SK-N-MC (cell line): ENCODE data around the gene EIF2B2.

ENCODE experiments used
- DNase-seq: peaks from one replicate; pipeline ENCODE4 v3.0.0-alpha.2; 2011; ENCODE audit warnings: low read depth, low spot score
- H3K27ac ChIP-seq: fragments of 200-600 bp; sonication (generic); 2 replicates; pipeline ENCODE4 v1.5.1; 2016; ENCODE audit warnings: mixed run types
- H3K36me3 ChIP-seq: fragments of 200-600 bp; sonication (generic); 2 replicates; pipeline ENCODE4 v1.6.1; 2017; ENCODE audit warnings: antibody characterized with exemption, low read length, mixed read lengths; ENCODE audit not compliant: insufficient read depth
- H3K4me3 ChIP-seq: fragments of 200-600 bp; sonication (generic); 2 replicates; pipeline ENCODE4 v1.5.1; 2016
- H3K9ac ChIP-seq: fragments of 200-600 bp; sonication (generic); 2 replicates; pipeline ENCODE4 v1.8.0; 2017; ENCODE audit warnings: mixed run types, mixed read lengths; ENCODE audit not compliant: insufficient read length
- H3K9me3 ChIP-seq: fragments of 200-600 bp; sonication (generic); 2 replicates; pipeline ENCODE4 v1.6.1; 2017; ENCODE audit warnings: low read depth, mild to moderate bottlenecking, antibody characterized with exemption, low read length, moderate library complexity, mixed read lengths
- EZH2 ChIP-seq: fragments of 200-600 bp; sonication (generic); IDR thresholded peaks from one replicate; pipeline ENCODE4 v1.6.1; 2017; ENCODE audit warnings: antibody characterized with exemption
- FOXP2 ChIP-seq: optimal IDR thresholded peaks from 2 replicates; pipeline ENCODE3; 2011; ENCODE audit warnings: mild to moderate bottlenecking, moderate library complexity; ENCODE audit not compliant: insufficient read depth; ENCODE audit errors: extremely low read length, control extremely low read depth
- POLR2AphosphoS5 ChIP-seq: IDR thresholded peaks from 2 replicates; pipeline ENCODE4 v1.6.1; 2012; ENCODE audit warnings: mild to moderate bottlenecking, low read depth, low read length, borderline replicate concordance

EIF2B2 gene

DNA sequence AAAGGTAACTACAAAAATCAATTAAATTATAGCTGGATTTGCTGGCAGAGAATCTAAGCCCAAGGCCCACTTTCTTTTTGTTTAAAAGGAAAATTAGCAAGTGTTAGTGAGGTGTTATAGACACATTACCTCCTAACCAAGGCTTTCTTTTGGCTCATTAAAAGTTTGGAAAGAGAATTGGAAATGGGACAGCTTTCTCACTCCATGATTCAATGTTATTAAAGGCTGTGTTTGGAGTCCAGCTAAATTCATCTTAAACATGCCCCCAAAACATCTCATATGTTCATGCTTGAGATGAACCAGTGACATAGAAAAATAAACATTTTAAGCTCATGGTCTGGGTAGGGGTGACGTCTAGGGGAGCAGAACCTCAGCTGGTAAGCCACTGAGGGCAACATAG, 33.9 kb upstream of the EIF2B2 start:
- no peaks in the 10 kb centered on the region for H3K9me3 ChIP-seq
- no peak for DNase-seq
- no peaks in the 10 kb centered on the region for H3K36me3 ChIP-seq
- no peak overlapping the region for H3K27ac ChIP-seq
- H3K9ac ChIP-seq: no peak overlapping the region
- H3K4me3 ChIP-seq: no peak overlapping the region
- TF ChIP-seq POLR2AphosphoS5 (no peak), FOXP2 (no peak), EZH2 (no peak)

DNA sequence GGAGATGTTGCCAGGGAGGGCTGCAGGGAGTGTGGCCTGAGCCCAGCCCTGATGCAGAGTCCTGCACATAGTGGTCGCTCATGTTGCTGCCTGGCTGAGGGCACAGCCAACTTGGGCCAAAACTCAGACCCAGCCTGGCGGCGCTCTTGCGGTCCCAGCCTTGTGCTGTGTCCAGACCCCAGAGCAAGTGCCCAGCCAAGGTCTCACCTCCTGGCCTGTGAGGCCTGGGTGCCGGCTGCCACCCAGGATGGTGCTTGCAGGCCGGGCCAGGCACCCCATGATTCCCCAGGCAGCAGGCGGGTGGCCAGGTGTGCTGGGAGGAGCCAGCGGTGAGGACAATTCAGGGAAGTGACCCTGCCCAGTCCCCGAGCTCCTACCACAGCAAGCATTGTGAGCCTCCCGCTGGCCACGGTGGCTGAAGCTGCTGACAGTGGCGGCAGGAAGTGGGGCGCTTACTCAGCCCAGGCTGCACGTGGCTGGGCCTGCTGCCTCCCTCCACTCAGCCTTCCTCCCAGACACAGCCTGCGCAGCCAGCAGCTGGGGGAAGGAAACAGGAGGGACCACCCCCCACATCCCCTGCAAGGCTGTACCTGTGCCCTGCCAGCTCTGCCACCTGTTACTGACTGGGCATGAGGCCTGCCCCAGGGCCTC, 29.6 kb upstream of the EIF2B2 start:
- Histone ChIP-seq H3K4me3 (no peak overlapping the region), H3K9ac (no peak overlapping the region), H3K36me3 (no peaks in the 10 kb centered on the region), H3K27ac (no peak overlapping the region), H3K9me3 (no peaks in the 10 kb centered on the region)
- DNase-seq: no peak
- TF ChIP-seq POLR2AphosphoS5: no peak
- TF ChIP-seq FOXP2: no peak
- TF ChIP-seq EZH2: no peak

DNA sequence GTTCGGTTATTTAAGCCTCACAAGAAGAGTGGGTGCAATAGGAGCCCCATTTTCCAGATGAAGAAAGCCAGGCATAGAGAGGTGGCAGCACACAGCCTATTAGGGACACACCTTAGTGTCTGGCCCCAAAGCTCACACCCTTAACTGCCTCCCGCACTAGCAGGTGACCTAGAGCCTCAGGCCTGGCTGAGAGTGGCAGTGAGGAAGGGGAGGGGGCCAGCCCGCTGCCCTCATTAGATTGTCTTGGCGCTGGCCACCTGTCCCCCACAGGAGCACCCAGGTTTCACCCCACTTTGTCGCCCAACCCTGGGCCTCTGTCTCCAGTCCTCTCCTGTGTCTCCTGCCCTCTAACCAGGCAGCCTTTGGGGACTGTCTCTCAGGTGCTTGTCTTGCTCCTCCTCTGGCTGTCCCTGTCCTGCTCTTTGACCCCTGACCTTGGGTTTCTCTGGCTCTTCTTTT, 28.8 kb upstream of the EIF2B2 start:
- H3K36me3 ChIP-seq: no peaks in the 10 kb centered on the region
- H3K4me3 ChIP-seq: no peak overlapping the region
- TF ChIP-seq EZH2 (no peak), FOXP2 (no peak), POLR2AphosphoS5 (no peak)
- no peak overlapping the region for H3K27ac ChIP-seq
- no peak overlapping the region for H3K9ac ChIP-seq
- DNase-seq: no peak
- no peaks in the 10 kb centered on the region for H3K9me3 ChIP-seq

- Histone ChIP-seq H3K9me3 (no peaks in the 10 kb centered on the region), H3K4me3 (no peak overlapping the region), H3K27ac (no peak overlapping the region), H3K9ac (no peak overlapping the region), H3K36me3 (no peaks in the 10 kb centered on the region)
- DNase-seq: no peak
- TF ChIP-seq EZH2: no peak
- TF ChIP-seq POLR2AphosphoS5: no peak
- TF ChIP-seq FOXP2: no peak
Measured at GRCh38 chr14:74974364-74975058, 28.2 kb upstream of the EIF2B2 start.

DNA sequence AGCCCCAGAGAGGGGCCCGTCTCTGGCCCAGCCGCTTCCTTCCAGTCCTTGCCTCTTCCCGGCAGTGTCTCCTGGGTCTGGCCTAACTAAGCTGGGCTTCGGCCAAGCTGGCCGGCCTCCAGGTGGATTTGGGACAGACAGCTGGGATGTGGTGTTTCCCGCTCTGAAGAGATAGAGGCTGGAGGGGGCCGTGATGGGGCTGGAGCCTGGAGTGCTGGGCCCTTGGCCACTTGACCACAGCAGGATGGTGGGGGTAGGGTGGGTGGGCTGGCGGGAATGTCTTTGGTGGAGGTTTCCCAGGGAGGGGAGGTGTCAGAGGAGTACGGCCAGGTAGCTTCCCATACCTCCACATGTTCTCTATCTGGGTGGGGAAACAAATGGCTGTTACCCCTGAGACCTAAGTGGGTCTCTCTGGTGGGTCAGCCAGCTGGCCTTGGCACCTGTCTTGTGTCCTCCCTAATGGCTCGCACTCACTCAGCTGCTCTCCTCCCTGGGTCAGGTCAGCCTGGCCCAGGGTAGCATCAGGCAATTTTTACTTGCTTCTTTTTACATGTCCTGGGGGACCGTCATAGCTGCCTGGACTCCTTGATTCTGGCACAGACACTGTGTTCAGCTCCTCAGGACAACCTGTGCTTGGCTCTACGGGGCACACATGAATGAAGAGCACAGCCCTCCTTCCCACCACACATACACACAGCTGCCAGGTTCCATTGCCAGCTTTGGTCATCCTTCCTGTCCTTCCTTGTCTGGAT, 27.5 kb upstream of the EIF2B2 start:
- H3K27ac ChIP-seq: no peak overlapping the region
- no peak overlapping the region for H3K4me3 ChIP-seq
- H3K36me3 ChIP-seq: no peaks in the 10 kb centered on the region
- H3K9ac ChIP-seq: no peak overlapping the region
- TF ChIP-seq EZH2: no peak
- TF ChIP-seq POLR2AphosphoS5: no peak
- TF ChIP-seq FOXP2: no peak
- H3K9me3 ChIP-seq: no peaks in the 10 kb centered on the region
- DNase-seq: no peak

GRCh38 chr14:74976264-74977113, 26.2 kb upstream of the EIF2B2 start:
- Histone ChIP-seq H3K36me3 (no peaks in the 10 kb centered on the region), H3K9ac (no peak overlapping the region), H3K4me3 (no peak overlapping the region), H3K9me3 (no peaks in the 10 kb centered on the region), H3K27ac (no peak overlapping the region)
- no peak for DNase-seq
- TF ChIP-seq POLR2AphosphoS5: no peak
- TF ChIP-seq EZH2: no peak
- no peak for TF ChIP-seq FOXP2

- H3K4me3 ChIP-seq: no peak overlapping the region
- H3K9me3 ChIP-seq: no peaks in the 10 kb centered on the region
- TF ChIP-seq POLR2AphosphoS5 (no peak), EZH2 (no peak), FOXP2 (no peak)
- H3K9ac ChIP-seq: no peak overlapping the region
- no peaks in the 10 kb centered on the region for H3K36me3 ChIP-seq
- no peak overlapping the region for H3K27ac ChIP-seq
- no peak for DNase-seq
Measured at GRCh38 chr14:74977164-74977900, 25.4 kb upstream of the EIF2B2 start.
